NCI-H82 (cell line): ENCODE results near the gene GRIA4.
A peak's percentile ranks its signal among the peaks of the same experiment; 100 is the strongest.
"Not testable (repeated sequence)": the region's sequence is repeated elsewhere in the genome, so short reads cannot be mapped to it uniquely, and the experiment has no call there.

ENCODE experiments used
- DNase-seq: peaks from one replicate; lab custom pipeline; 2025; lab: John Stamatoyannopoulos, UW

The GRIA4 gene

DNA sequence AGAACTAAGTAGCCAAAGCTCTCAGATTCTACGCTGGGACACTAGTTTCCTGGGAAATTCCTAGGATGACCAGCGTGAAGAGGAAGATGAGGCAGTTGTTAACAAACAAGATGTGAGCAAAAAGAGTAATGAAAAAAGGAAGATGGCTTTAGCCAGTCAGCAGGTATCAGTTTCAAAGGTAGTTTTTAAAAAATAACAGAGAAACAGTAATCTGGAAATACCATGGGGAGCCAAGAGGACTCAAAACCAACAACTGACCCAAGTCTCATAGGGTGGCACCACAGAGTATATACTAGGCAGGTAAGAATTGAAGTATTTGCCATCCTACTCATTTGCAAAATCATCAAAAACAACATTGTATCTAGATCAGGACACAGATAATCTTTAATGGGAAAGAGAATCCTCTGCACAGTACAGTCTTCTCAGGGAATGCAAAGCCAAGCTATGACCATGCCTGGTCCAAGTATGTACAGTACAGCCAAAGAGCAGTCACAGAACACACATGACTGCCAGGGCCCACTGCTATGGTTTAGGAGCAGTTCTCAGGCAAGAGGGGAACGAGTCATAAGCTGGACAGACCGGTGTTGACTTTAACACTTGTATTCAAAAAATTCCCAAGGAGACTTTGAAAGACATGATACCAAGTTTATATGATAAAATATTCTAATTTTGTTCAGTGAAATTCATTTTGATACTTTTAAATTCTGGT, 391.6 kb downstream of the GRIA4 start:
- no peak for DNase-seq

DNA sequence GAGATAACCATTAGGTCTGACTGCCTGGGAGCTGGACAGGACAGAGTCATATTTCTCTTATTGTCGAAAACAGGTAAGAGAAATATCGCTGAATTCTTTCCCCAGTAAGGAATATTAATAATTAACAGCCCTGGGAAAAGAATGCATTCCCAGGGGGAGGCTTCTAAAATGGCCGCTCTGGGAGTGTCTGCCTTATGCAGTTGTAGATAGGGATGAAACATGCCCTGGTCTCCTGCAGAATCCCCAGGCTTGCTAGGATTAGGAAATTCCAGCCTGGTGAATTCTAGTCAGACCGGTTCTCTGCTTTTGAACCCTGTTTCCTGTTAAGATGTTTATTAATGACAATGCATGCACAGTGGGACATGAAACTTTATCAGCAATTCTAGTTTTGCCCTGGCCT, 393.2 kb downstream of the GRIA4 start:
- not testable (repeated sequence) for DNase-seq

DNA sequence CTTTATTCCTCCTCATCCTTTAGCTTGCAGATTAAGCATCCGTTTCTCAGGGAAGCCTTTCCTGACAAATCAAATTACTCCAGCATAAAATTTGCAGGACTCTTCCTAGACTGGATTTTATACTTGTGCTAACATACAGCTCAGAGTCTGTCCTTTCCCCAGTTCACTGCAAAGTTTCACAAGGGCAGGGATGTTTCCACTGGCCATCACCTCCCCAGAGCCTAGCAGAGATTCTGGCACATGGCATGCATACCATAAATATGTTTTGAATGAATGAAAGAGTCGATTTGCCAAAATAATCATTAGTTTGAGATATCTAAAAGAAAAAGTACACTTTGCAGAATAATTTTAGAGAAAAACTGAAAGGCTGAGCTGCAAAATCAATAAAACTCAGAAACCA, 401.6 kb downstream of the GRIA4 start:
- no peak for DNase-seq

DNA sequence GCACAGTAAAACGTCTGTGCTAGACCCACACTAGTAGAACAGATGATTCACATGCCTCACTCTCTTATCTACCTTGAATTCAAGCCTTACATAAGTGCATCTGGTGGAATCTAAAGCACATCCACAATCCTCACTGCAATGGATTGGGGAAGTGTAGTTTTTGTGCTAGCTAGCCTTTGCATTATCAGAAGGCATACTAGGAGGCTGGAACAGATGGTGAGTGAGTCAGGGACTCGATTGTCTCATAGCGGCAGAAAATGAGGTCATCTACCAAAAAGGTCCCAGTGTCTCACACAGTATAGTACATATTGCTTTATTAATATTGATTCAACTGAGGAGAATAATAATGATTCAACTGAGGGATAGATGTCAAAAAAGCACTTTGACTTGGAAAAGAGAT, 402.9 kb downstream of the GRIA4 start:
- DNase-seq: no peak

DNA sequence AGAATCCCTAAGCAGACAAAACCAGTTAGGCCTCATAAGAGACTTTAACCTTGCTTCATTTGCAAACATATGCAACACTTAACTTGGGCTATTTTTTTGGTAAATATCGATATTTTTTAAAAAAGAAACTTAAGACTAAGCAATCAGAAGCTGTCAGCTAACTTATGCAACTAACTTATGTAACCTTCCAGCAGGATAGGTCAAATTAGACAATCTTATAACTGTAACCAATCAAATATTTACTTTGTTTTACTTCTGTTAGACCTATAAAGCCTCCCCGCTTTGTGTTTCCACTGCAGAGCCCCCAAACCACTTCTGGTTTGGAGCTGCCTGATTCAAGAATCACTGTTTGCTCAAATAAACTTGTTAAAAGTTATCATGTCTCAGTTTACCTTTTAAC, 404.2 kb downstream of the GRIA4 start:
- no peak for DNase-seq

DNA sequence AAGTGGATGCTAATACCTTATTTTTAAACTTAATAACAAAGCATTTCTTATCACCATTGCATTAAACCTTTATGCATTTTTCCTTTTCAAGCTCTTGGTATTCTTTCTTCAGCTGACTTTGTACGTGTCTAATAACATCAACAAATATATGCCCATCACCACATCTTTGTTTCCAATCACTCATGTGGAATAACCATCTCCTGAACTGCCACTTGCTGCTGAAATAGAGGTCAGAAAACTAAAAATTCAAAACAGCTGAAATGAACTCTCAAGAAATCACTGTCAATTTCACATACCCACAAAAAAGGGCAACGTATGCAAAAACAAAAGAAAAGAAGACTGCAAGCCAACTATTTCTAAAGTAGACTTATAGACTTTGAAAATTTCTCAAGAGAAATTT, 404.7 kb downstream of the GRIA4 start:
- DNase-seq: no peak

DNA sequence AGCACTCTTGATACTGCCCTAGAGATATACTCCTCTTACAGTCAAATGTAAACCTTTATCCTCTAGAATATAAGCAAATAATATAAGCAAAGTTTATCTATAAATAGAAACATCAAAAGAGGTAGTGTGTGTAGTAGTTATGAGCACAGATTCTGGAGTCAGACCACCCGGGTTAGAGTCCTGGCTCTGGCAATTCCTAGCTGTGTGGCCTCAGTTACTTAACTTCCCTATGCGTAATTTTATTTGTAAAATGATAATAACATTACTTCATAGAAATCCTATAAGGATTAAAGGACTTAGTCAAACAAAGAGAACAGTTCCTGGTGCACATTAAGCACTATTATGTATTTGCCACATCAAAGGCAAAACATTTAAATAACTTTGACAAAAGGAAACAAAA, 405.2 kb downstream of the GRIA4 start:
- DNase-seq: no peak

DNA sequence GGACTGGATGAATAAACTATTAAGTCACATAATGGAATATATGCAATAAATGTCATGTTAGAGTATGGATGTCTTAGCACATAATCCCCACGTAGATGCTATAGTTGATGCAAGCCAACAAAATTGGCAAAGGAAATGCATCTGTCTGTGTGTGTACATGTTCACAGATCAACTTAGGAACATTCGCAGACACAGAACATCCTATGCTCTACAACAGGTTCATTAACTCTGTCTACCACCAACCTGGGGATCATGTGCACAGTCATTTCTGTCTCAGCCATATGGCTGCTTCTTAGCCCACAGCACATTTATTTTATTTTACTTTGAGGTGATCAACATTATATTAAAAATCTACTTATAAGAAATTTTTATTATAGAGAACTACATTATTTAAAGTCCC, 407.2 kb downstream of the GRIA4 start:
- no peak for DNase-seq

DNA sequence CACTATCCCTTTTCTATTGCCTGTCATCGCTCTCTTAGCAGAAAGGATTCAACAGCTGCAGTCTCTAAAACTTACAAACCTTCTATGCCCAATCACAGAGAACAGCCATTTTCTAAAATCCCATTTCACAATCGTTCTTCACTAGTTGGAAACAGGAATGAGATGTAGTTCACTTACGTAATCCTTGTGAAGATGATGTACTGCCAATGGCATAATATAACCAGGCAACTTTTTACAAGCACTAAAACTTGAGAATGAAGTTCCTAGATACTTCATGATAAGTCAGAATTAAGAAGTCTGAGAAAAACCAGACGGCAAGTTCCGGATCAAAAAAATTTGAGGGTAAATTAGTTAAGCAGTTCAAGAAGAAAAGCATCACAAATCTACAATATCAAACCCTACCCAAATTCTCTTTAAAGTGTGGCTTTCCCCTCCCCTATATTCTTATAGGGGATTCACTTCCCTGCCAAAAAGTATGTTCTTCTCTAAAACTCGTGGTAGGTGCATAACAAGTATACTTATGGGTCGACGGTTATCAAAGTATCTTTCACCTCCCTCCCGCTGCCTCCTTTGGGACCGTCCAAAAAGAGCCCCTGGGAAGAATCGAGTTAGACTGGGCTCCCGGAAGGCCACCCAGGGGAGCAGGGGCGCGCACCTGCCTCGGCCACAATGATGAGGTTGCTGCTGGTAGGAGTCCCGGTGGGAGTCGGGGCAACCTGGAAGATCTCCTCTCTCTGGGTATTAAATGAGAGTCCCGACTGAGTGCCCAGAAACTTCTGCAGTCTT, 411.5 kb downstream of the GRIA4 start:
- DNase-seq: peak; percentile 53

DNA sequence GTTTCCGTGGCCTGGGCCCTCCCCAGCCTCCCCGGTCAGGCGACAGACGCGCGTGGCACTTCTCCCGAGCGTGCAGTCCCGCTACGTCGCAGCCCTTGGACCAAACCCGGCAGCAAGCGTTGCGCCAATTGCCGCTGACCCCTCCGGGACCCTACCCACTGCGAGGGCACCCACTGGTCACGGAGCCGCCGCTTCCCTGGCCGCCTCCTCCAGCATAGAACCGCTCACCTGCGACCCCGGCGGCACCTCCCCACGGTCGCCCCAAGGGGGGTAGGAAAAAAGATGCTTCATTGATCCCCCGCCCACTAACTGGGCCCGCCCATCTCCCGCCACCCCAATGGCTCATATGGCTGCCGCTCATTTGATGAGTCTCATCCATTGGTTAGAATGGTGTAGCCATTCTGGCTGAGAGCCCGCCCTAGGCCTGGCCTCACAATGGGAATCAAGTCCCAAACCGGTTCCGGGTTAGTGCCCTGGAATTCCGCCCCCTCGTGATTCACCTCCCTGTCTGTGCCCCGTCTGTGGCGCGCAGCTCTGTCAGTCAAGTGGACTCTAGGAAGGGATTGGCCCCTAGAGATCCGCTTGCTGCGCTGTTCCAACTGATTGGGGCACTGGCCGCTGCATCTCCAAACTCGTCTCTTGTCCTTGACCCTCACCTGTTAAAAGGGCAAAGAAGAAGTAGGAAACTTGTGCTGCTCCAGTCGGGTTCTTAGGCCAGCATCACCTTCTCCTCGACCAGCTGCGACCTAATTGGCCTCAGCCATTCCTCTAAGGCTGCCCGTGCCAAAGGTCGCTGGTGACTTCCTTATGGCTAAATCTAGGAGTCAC, 412.3 kb downstream of the GRIA4 start, which contains the start of gene MSANTD4:
Gene MSANTD4, minus strand, starts transcription at position 274 of the 828 bp plus-strand sequence. CDS start 11,323 bp downstream, outside the sequence.
- DNase-seq: peak; percentile 99

DNA sequence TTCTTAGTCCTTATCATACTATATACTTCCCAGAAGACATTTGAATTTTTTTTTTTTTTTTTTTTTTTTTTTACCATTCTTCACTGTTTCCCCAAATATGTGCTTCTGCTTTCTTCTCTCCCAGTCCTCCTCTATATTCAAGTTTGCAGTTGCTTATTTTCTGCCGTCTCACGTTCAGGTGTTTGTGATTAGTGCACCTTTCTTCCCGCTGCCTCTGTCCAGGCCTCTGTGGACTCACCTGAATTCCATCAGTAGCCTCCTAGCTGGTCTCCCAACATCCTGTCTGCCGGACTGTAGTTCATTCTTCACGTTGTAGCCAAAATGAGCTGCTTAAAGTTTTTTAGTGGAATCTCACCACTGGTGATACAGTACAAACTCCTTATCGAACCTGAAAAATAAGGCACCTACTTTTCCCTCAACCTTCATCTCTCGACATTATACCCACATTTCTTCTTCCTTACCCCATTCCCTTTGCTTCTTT, 413.0 kb downstream of the GRIA4 start:
- no peak for DNase-seq

DNA sequence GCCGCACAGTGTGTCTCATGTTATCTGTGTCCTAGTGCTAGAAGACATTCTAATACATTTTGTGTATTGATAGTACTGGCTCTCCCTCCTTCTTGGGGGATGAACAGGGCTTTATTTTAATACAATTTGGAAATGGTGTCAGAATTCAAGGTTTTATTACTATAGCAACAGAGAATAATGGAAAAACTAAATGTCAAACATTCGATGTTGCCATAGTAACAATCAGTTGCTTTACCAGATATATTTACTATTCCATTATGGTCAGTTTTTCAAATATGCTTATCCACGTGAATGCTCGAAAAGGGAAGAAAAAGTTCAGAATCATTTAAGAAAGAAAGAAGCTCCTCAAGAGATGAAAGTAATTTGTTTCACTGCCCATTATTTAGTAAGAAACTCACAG, 420.7 kb downstream of the GRIA4 start:
- no peak for DNase-seq

DNA sequence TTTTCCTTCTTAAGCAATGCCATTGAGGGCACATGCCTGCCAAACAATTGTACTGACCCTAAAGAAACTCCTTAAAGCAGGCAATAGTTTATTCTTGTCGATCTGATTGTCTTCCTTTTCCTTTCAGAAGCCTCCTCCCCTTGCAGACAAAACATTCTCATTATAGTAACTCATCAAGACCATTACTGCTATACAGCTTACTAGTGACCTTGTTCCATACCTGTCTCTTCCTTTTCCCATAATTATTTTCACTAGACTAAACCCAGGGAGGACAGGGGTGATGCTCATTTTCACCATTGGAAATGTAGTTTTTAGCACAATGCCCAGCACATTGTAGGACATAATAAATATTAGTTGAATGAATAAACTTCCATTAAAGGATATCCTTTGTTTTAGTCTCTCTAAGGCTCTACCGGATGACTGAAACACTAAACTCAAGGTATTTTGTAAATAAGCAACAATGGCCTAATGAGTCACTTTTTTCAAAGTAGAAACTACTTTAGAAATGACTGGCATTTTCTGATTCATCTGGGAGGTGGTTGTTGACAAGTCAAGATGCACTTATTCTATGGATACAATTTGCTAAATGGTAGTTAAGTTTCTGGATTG, 421.4 kb downstream of the GRIA4 start:
- no peak for DNase-seq
